ENCODE measurements around the gene LPIN2.

DNA sequence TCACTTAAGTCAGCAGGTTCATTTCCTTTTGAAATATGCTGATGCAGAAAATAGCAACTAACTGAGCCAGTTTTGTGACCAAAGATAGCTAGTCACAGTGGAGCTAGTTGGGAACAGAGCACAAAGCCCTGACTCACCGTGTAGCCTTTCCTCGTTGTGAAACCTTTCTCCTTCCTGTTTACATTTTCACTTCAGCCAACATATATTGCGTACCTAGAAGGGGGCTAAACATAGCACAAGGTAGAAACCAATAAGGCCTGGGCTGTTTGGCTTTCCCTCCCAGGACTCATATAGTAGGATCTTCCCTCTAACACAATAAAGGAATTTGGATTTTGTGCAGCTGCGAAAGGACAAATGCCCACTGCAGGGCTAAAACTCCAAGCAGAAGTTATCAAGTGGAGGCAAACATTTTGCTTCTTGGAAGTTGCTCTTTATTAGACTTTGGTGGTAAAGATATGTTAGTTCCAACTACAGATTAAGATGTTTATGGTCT lies 24.5 kb upstream of the LPIN2 start:
- TF ChIP-seq, protein P1, sequence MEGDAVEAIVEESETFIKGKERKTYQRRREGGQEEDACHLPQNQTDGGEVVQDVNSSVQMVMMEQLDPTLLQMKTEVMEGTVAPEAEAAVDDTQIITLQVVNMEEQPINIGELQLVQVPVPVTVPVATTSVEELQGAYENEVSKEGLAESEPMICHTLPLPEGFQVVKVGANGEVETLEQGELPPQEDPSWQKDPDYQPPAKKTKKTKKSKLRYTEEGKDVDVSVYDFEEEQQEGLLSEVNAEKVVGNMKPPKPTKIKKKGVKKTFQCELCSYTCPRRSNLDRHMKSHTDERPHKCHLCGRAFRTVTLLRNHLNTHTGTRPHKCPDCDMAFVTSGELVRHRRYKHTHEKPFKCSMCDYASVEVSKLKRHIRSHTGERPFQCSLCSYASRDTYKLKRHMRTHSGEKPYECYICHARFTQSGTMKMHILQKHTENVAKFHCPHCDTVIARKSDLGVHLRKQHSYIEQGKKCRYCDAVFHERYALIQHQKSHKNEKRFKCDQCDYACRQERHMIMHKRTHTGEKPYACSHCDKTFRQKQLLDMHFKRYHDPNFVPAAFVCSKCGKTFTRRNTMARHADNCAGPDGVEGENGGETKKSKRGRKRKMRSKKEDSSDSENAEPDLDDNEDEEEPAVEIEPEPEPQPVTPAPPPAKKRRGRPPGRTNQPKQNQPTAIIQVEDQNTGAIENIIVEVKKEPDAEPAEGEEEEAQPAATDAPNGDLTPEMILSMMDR (IDR thresholded peaks at IDR 0.05; ENCODE audit: borderline replicate concordance, extremely low read depth, low read length, poor library complexity, severe bottlenecking): no peak
- TF ChIP-seq EZH2 (IDR thresholded peaks at IDR 0.05; ENCODE audit: borderline replicate concordance, low read depth, low read length, severe bottlenecking): no peak
